MM.1S (cell line): Measurements from ENCODE around the gene SYNE2.

Experiments
- CTCF ChIP-seq: fragments of 300-600 bp; sonication (generic); IDR thresholded peaks from 2 replicates; pipeline ENCODE4 v1.5.1; 2016; ENCODE audit warnings: antibody characterized with exemption, low read length, mixed read lengths
- EZH2 ChIP-seq: fragments of 300-600 bp; sonication (generic); optimal IDR thresholded peaks from 2 replicates; pipeline ENCODE3; 2017; ENCODE audit warnings: low read depth, mild to moderate bottlenecking, antibody characterized with exemption, low read length, mixed read lengths

GRCh38 chr14:64195199-64195598 is 342.4 kb downstream of the SYNE2 start:
- TF ChIP-seq EZH2, result no peak
- TF ChIP-seq CTCF, result no peak
